GM19468 (cell line): Measurements from ENCODE around the gene SNX19.

Experiments used
- ATAC-seq: cut with Tn5 transposase; IDR thresholded peaks from one replicate; pipeline ENCODE4 v1.9.1; 2021; ENCODE audit warnings: mild to moderate bottlenecking, moderate library complexity, moderate number of reproducible peaks; ENCODE audit not compliant: unreplicated experiment; ENCODE audit errors: extremely low read depth

SNX19 gene

DNA sequence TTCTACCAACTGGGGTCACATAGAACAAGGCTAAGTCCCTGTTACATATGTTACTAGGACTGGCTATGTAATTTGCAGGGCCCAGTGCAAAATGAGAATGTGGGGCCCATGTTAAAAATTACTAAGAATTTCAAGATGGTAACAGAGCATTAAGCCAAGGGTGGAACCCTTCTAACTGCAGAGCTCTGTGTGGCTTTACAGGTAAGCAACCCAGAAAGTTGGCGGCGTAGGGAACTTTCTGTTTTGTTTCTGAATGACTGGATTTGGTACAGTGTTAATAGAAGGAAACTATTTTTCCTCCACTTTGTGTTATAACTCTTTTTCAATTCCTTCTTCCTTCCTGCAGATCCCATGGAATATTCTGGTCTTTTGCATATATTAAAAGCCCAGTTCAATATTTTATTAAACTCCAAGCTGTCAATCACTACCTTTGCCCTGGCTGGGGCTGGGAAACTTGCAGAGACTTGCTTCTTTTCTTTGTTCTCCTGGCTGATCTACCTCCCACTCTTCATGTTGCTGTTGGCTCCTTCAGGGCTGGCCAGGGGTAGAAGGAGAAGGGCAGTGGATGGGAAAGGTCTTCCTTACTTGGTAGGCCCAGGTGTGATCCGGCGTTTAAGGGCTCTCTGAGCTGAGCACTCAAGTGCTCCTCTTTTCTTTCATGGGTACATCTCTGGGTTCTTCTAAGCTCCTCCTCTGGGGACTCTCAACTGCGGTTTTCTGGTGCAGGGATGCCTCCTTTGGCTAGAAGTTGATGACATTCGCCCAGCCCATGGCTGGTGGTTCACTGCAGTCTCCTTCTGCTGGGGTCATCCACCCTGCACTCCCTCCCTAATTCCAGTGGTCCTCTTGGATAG, 67.7 kb downstream of the SNX19 start:
- ATAC-seq = no peak

DNA sequence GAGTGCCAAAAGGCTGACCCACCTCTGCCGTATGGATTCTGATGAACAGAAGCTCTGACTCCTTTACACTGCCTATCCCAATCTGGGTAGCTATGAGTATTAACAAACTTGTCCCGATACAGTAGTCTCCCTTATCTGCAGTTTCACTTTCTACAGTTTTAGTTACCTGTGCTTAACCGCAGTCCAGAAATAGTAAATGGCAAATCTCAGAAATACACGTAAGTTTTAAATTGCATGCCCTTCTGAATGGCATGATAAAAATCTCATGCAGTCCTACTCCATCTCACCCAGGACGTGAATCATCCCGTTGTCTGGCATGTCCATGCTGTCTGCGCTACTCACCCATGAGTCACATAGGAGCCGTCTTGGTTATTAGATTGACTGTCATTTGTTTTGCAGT, 68.8 kb downstream of the SNX19 start:
- no peak for ATAC-seq

DNA sequence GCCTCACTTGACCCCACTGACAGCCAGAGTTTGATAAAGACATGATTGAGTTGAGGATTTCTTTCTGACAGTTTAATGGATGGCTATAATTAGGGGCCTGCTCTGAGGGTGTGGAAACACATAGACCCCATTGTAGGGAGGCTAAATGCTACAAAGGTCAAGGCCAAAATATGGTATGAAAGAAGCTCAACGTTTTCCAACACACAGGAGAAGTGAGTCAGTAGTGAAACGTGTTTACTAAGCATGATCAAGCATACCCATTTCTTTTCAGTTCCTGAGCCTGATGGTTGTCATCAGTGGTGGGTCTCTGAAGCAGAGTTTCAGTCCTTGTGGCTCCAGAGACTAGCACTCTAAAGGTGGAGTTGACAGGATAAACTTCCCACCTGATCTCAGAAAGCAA, 69.7 kb downstream of the SNX19 start:
- no peak for ATAC-seq

DNA sequence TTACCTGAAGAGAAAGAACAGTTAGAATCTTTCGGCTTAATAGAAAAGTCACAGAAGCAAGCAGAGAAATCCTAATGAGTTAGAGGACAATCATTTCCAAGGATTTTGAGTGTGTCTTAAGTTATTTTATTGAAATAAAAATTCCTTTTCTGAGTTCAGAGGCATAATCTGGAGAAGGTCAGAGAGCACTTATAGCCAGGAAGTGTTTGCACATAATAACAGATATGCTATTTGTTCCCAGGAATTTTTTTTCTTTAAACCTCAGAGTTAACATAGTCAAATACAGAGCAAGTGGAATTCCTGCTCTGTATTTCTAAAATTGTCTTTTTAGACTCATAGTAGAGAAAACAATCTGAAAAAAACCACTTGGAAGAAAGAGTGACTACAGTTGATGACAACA, 74.3 kb downstream of the SNX19 start:
- ATAC-seq = no peak

DNA sequence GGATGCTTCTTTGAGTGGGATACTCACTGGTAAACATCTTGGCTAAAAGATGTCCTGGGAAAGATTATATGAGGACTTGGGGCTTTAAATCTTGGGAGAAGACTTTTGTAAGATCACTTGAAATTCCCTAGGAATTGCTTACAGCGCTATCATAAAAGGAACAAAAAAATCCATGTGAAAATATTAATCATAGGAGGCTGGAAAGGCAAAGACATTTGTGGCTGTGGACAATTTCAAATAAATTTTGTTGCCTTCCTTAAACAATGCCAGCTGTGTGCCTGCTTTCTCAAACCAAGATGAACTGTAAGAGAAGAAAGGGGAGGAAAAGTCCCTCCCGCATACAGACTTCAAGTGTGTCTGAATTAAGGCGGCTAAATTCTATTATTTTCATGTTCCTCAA, 75.6 kb downstream of the SNX19 start:
- ATAC-seq = no peak

DNA sequence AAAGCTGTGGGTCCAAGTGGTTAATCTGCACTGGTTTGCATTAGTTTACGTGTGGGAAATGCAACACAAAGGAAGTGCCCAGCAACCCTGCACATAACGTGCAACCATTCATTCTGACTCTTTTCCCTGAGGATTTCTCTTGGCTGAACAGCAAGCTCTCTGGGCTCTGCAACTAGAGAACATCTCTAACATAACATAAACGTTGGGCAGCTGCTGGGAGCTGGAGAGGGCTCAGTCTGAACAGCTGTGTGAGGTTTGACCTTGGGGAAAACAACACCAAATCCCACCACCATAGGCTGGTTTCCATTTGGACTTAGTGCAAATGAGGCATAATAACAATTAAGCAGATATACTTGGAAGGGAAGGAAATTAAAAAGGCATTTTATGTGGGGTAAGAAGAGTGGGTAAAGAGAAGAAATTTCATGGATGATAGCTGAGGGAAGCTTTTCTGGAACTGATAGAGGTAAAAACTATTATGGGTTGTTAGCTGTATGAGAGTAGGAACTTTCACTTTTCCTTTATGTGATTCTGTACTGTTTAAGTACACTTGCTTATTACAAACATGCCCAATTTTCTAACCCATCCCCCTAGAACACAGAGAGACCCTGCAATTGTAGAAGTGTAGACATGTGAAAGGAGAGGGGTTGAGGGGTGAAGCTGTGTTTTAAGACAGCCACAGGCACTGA, 76.2 kb downstream of the SNX19 start:
- ATAC-seq = no peak

DNA sequence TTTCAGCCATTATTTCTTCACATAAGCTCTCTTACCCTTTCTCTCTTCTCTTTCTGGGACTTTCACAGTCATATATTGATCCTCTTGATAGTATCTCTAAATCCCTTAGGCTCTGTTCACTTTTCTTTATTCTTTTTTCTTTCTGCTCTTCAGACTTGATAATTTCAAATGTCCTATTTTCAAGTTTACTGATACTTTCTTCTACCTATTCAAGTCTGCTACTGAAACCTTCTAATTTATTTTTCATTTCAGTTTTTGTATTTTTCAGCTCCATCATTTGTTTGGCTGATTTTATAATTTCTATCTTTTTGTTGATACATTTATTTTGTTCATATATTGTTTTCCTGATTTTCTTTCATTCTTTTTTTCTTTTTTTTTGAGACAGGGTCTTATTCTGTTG, 79.1 kb downstream of the SNX19 start:
- no peak for ATAC-seq

DNA sequence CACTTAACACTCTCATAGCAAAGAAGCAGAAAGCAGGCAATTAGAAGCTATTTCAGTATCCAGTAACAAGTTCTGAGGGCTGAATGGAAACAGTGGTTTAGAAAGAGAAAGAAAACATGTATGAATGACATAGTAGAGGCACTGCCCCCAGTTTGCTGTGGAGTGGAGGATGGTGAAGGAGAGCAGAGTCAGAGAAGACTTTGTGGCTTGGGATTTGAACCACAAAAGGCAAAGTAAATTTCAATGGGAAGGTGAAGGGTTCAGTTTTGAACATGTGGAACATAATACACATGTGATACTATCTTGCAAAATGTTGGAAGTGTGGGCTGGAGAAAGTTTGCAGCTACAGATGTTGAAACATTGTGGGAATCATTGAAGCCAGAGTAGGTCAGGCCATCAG, 81.4 kb downstream of the SNX19 start:
- ATAC-seq = no peak

DNA sequence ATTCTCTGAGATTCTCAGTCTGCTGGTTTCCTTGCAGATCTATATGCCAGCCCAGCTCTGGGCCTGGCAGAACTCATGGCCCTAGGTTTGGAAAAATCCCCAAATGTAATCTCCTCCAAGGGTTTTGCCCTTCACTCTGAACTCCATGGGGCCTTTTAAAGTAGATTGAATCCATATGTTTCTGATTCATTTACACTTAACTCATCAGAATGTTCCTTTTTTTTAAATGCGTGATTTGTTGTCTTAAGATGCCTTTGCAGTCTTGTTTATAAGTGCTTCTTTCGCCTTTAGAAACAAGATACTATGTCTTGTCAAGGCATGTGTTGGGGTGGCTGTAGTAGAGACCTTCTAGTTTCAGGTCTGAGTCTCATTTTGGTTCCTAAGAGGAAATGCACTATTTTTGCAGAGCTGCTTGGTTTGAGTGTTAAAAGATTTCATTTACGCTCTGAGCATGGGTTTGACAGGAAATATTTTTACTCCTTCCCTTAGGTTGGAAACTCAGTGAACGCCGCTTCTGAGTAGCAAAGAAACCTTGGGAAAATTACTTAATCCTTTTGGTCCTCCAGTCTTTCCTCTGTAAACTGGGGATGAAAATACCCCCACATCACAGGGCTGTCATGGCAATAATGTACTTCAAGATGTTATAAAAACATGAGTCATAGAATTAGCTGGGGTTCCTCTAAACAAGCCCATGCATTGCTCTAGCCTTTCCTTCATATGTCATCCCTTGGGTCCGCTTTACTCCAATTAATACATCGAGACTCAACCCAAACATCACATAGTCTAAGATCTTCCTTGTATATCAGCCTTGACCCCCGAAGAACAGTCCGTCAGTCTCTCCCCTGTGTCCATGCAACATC, 83.5 kb downstream of the SNX19 start:
- ATAC-seq = no peak

DNA sequence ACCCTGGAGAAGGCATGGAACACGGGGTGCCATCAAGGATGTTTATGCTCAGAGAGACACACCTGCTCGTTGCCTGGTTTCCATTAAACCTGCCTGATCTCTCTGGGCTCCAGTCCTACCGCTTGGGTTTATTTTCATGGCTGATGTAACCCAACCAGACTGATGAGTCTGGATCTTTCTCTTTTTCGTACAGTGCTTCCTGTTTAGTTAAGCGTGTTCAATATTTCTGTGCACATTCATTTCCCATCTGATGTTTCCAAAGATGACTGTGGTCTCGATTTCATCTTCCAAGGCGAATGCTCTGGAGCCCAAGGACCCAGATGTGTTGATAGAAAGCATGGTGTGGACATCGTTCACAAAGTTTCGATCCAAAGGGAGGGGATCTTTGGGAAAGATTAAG, 84.3 kb downstream of the SNX19 start:
- ATAC-seq = no peak

DNA sequence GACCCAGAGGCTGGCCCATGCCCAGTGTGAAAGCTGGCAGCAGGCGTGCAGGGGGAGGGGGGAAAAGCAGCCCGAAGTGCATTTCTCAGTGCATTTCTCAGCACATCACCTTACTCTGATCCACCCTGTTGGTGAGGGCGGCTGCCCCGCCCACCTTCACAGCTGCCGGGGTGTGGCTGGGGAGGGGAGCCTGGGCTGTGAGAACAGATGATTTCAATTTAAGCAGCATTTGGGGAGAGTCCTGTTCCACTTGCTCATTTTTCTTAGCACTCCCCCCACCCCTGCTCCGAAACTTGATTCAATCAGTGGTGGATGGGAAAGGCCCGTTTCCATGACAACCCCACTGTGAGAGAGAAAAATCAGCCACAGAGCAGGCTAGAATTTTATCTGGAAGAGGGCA, 84.8 kb downstream of the SNX19 start:
- no peak for ATAC-seq

DNA sequence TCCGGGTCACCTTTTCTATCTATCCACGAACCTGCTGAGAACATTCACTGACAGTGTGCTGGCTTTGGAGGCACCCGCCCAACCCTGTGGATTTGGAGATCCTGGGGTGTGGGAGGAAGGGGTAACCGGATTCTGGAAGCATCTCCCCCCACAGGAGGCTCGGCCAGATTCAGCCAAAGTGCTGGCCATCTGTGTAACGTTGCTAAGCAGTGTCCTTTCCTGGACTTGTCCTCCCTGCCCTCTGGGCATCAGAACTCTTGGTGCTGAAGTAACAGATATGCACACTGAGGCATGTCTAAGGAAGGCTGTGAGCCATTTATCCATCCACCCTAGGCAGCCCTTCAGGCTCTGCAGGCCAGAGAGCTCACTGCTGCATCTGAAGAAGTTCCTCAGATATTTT, 85.7 kb downstream of the SNX19 start:
- ATAC-seq = no peak

DNA sequence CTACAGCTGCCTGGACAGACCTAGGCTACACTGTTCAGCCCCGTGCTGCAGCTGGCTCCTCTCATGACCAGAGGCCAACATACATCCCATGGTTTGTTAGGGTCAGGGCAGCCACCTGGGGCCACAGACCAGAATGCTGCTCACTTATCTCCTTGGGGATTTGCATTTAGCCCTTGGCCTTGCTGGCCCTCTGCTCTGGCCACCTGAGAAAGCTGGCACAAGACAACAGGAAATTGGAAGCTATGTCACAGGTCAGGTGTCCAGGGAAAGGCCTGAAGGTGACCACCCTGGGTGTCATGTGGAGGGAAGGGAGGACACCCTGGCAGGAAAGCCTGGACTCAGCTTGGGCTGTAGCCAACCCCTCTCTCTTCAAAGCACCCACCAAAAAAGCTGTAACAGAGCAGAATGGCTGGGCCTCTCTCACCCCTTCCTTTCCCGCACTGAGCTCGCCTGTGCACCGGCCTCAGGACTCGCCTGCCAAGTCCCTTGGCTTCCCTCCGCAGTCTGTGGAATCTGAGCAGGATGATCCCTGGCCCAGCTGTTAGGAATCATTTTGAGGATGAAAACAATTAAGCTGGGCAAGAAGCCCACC, 86.3 kb downstream of the SNX19 start:
- no peak for ATAC-seq

DNA sequence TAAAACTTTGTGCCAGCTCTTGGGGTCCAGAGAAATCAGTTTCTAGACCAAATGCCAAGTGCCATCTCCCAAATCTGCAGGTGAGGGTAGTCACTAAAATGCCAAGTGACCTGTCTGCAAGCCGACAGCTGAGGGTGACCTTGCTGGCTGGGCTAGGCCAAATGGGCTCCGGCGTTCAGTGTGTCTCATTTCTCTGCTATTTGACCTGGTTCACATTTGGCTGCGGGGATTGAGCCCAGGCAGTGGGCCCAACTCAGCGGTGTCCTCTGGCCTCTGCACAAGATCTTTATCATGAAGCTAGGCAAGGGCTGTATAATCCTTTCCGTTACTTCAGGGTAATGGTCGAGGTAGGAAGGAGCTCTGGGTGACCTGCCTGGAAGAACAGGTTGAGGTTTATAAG, 87.5 kb downstream of the SNX19 start:
- no peak for ATAC-seq

DNA sequence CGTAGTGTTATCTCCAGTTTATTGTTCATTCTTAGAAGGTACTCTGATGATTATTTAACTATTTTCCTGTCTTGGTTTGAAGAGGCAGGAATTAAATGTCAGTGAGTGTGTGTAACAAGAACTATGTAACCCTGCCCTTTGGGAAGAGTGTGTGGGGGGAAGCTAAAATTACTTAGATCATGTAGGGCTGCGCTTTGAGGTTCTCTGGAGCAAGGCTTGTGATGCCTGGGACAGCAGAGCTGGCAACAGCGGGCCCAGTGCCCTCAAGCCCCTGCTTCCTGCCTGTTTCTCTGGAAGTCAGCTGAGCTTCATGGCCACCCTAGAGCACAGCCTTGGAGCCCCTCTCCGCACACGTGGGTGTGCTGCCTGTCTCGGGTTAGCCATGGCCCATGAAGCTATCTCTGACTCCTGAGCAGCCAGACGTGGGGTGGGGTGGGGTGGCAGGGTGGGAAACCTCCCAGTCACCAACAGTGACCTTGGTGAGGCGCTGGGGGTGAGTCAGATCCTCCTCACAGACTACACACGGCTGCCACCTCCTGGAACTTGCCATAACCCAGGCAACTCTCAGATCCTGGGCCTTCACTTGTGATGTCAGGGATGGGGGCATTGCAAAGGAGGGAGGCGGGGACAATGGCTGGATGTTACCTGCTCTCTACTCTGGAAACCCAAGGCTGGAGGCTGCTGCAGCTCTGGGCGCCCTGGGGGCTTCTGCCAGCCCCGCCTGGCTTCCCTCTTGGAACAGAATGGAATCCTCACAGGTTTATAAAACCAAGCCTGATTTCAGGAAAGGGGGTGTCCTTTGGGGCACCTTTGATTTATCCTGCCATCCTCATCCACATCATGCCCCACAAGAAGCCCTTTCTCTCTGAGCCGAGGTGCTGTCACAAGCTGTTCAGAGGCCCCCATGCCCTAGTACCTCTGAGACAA, 88.6 kb downstream of the SNX19 start:
- no peak for ATAC-seq

DNA sequence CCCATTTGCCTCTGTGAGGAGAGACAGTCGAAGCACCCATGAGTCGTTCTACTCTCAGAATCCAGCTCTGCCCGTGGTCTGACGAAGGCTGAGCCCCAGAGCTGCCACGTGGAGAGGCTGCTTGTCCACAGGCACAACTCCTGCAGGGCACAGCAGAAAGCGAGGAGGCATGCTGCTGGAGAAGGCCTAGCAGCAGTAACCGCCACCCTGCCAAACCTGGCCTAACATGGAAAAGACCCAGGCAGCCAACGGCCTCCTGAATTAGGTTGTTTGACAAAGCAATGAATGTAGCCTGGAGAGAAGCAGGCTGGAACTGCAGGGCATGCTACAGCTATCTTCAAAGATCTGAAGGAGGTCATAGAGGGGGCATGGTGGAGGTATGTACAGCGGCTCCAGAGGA, 89.7 kb downstream of the SNX19 start:
- no peak for ATAC-seq

DNA sequence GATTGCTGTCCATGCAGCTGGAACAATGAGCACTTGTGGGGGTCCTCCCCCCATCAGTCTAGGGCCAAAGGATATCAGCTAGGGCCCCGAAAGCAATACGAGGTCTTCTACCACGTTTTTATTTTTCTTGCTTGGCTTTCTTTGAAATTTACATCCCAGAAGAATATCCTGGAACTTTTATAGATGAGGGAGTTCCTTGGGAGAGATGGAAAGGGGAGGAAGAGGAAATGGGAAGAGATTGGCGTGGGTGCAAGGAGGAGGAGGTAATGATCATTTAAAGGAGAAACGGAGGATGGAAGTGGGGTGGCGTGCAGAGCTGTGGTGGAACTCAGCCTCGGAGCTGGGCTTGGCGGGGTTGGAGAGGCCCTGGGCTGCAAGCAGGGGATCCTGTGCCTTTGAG, 90.3 kb downstream of the SNX19 start:
- no peak for ATAC-seq

DNA sequence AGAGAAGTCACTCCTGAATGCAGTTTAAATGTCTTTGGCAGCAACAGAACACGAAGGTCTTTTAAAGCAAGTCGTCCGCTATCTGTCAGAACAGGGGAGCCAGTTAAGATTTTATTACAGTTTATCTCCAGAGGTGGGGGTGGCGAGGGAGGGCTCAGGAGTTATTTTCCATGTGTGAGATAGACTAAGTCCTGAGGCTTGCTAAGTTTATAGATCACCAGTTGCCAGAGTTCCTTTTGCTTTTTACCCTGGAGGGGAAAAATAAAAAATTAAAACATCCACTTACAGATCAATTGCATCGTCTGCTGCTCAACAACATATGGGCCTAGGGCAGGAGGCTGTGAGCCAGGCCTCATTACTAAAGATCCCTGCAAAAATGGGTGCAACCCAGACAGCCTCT, 90.7 kb downstream of the SNX19 start:
- ATAC-seq = no peak
